B cell (primary cell): ENCODE results near the gene NPAS2. TPM values are rescaled to one million over a fixed set of nuclear protein-coding genes. Genes with fewer than 3 reads are reported as not detected.

Experiments used
- ATAC-seq: fragments of 200-7000 bp; cut with Tn5 transposase; one replicate; pipeline ENCODE4 v1.10.0; 2021; ENCODE audit warnings: low read depth, mild to moderate bottlenecking, moderate number of reproducible peaks, moderate library complexity
- CTCF ChIA-PET: fragments of 350-600 bp; sonication (Branson Sonifier 250); formaldehyde crosslinking; loops from one replicate; lab custom pipeline; 2021; ENCODE audit warnings: antibody characterized with exemption, inconsistent platforms; lab: Charles Lee
- POLR2A ChIA-PET: fragments of 350-600 bp; sonication (Branson Sonifier 250); formaldehyde crosslinking; loops from one replicate; lab custom pipeline; 2021; ENCODE audit warnings: antibody characterized with exemption; lab: Charles Lee
- DNase-seq: peaks from one replicate; pipeline ENCODE4 v3.0.0; 2013
- H2AFZ ChIP-seq: 2 replicates; pipeline ENCODE4 v1.6.1; 2012; ENCODE audit warnings: mild to moderate bottlenecking, low read depth, low read length; ENCODE audit not compliant: insufficient read depth, poor library complexity, severe bottlenecking
- H3K27ac ChIP-seq, 2 donors: 1 replicate in 1 of 2; 2 replicates in 1 of 2; pipeline ENCODE4 v1.5.1; 2012 to 2013; ENCODE audit warnings: low read length in 2 of 2, mild to moderate bottlenecking in 2 of 2, moderate library complexity in 1 of 2
- H3K27me3 ChIP-seq, 4 experiments: fragments of 200-600 bp in 1 of 4; sonication (generic) in 1 of 4; replicated peaks in 1 of 4; 1 replicate in 2 of 4; 2 replicates in 2 of 4; pipeline versions ENCODE4 v1.6.1 to v1.7.0; 2013 to 2016; ENCODE audit warnings: low read length in 3 of 4, mild to moderate bottlenecking in 2 of 4, mixed read lengths in 1 of 4, moderate library complexity in 1 of 4; ENCODE audit not compliant: insufficient read depth in 4 of 4, control insufficient read depth in 3 of 4; ENCODE audit errors: control extremely low read depth in 1 of 4
- H3K36me3 ChIP-seq, 2 experiments: replicated peaks in 1 of 2; 1 replicate in 1 of 2; 2 replicates in 1 of 2; pipeline versions ENCODE4 v1.6.1 to v1.7.1; 2013; ENCODE audit warnings: low read length in 1 of 2; ENCODE audit not compliant: insufficient read depth in 2 of 2, control insufficient read depth in 1 of 2; ENCODE audit errors: control extremely low read depth in 1 of 2, extremely low read depth in 1 of 2
- H3K4me1 ChIP-seq, 2 donors: fragments of 200-600 bp in 1 of 2; sonication (generic) in 1 of 2; 1 replicate in 1 of 2; 2 replicates in 1 of 2; pipeline versions ENCODE4 v1.5.1 to v1.6.1; 2013 to 2017; ENCODE audit warnings: low read length in 2 of 2; ENCODE audit not compliant: control insufficient read depth in 2 of 2, insufficient read depth in 2 of 2
- H3K4me2 ChIP-seq: replicated peaks from 2 replicates; pipeline ENCODE3; 2012; ENCODE audit warnings: mild to moderate bottlenecking, low read depth, low read length; ENCODE audit not compliant: poor library complexity, severe bottlenecking
- H3K4me3 ChIP-seq, 5 experiments: fragments of 200-600 bp in 1 of 5; sonication (generic) in 1 of 5; 1 replicate in 3 of 5; 2 replicates in 2 of 5; pipeline versions ENCODE4 v1.5.1 to v1.7.0; 2011 to 2016; ENCODE audit warnings: low read length in 4 of 5, mild to moderate bottlenecking in 4 of 5, low read depth in 2 of 5, control low read depth in 1 of 5, moderate library complexity in 1 of 5; ENCODE audit not compliant: insufficient read depth in 1 of 5; ENCODE audit errors: control extremely low read depth in 1 of 5, extremely low read depth in 1 of 5
- H3K79me2 ChIP-seq: fragments of 200-600 bp; sonication (generic); one replicate; pipeline ENCODE4 v1.6.0; 2016; ENCODE audit warnings: low read length; ENCODE audit not compliant: control insufficient read depth, insufficient read depth
- H3K9ac ChIP-seq: fragments of 200-600 bp; sonication (generic); 2 replicates; pipeline ENCODE4 v1.6.1; 2017; ENCODE audit warnings: mild to moderate bottlenecking, low read length, moderate library complexity
- H3K9me3 ChIP-seq, 3 donors: one replicate each; pipeline versions ENCODE4 v1.6.1 to v1.7.1; 2013; ENCODE audit warnings: low read length in 2 of 3; ENCODE audit not compliant: control insufficient read depth in 2 of 3, insufficient read depth in 1 of 3; ENCODE audit errors: control extremely low read depth in 1 of 3
- H4K20me1 ChIP-seq: 2 replicates; pipeline ENCODE4 v1.6.0; 2012; ENCODE audit warnings: mild to moderate bottlenecking, low read length; ENCODE audit not compliant: insufficient read depth, control insufficient read depth, poor library complexity, severe bottlenecking
- H3K27ac Mint-ChIP-seq: one replicate; pipeline ENCODE4 v1.8.0; 2021; ENCODE audit warnings: mixed read lengths
- H3K27me3 Mint-ChIP-seq: one replicate; pipeline ENCODE4 v1.8.0; 2021; ENCODE audit warnings: mixed read lengths
- H3K4me1 Mint-ChIP-seq: one replicate; pipeline ENCODE4 v1.8.0; 2021; ENCODE audit warnings: mixed read lengths
- H3K4me3 Mint-ChIP-seq: one replicate; pipeline ENCODE4 v1.8.0; 2021; ENCODE audit warnings: mixed read lengths
- H3K9me3 Mint-ChIP-seq: one replicate; pipeline ENCODE4 v1.8.0; 2022; ENCODE audit warnings: mixed read lengths; ENCODE audit not compliant: insufficient read depth
- CTCF ChIP-seq: fragments of 200-600 bp; IDR thresholded peaks from one replicate; pipeline ENCODE4 v1.8.0; 2022; ENCODE audit warnings: antibody characterized with exemption, mild to moderate bottlenecking
- EZH2 ChIP-seq: IDR thresholded peaks from 2 replicates; pipeline ENCODE4 v1.6.1; 2012; ENCODE audit warnings: borderline replicate concordance, low read depth, mild to moderate bottlenecking, moderate library complexity, low read length; ENCODE audit not compliant: insufficient read depth, poor library complexity, severe bottlenecking
- WGBS: methylation state at CpG from one replicate; pipeline ENCODE4 v1.1.5; 2013; ENCODE audit warnings: missing lambda C conversion rate; ENCODE audit not compliant: insufficient coverage; 5-methylcytosine and 5-hydroxymethylcytosine counted together
- intact Hi-C: fragments of 100-400 bp; cut with micrococcal nuclease; formaldehyde crosslinking; loops from one replicate; pipeline ENCODE4 v1.10.0; 2022
- polyA plus RNA-seq: library from polyadenylated mRNA; depleted of rRNA; stranded (reverse); fragments of >200 nt; gene quantifications from 2 replicates; pipeline ENCODE4 v1.2.3, GENCODE V29; 2012
- total RNA-seq, 2 donors: library from RNA; stranded (reverse); fragments of 120-200 nt in 1 of 2; gene quantifications; 1 replicate in 1 of 2; 2 replicates in 1 of 2; pipeline versions ENCODE4 v1.2.3 to v1.2.4, GENCODE V29; 2013 to 2022

NPAS2 gene
- total and polyA plus RNA-seq, 2 donors (not counting 1 experiment from before 2014, with no cell fraction given): not detected

GRCh38 chr2:100907832-100908231 is 87.9 kb downstream of the NPAS2 start:
- Histone ChIP-seq H3K4me3 (no peak overlapping the region), H3K9ac (no peak overlapping the region), H3K9me3 (no peaks in the 10 kb centered on the region), H2AFZ (no peak overlapping the region), H3K79me2 (no peaks in the 10 kb centered on the region), H3K36me3 (no peaks in the 10 kb centered on the region), H3K27ac (no peak overlapping the region), H4K20me1 (no peaks in the 10 kb centered on the region), H3K4me2 (no peak overlapping the region), H3K4me1 (no peaks in the 10 kb centered on the region), H3K27me3 (peaks cover 0 to 8% (median 0%) of the 10 kb centered on the region in 4 experiments)
- ATAC-seq (no peak), DNase-seq (no peak)
- Mint-ChIP-seq H3K4me3 (no peak overlapping the region), H3K27me3 (peaks cover 42% of the 10 kb centered on the region), H3K27ac (no peak overlapping the region), H3K9me3 (no peaks in the 10 kb centered on the region), H3K4me1 (no peaks in the 10 kb centered on the region)
- POLR2A ChIA-PET: no interaction called here
- no peak for TF ChIP-seq CTCF
- no peak for TF ChIP-seq EZH2
- CTCF ChIA-PET: no interaction called here
- intact Hi-C loops: no loop called here
- 40% methylated on average over 4 of the region's 5 CpGs for WGBS

GRCh38 chr2:100909534-100910081 is 89.7 kb downstream of the NPAS2 start:
- CTCF ChIA-PET: no interaction called here
- H3K36me3 ChIP-seq: no peaks in the 10 kb centered on the region
- H3K27ac ChIP-seq: no peak overlapping the region
- no peaks in the 10 kb centered on the region for H3K79me2 ChIP-seq
- H3K4me2 ChIP-seq: no peak overlapping the region
- WGBS: 74% methylated on average over 5 of the region's 10 CpGs
- Mint-ChIP-seq H3K27me3 (peaks cover 43% of the 10 kb centered on the region), H3K27ac (no peak overlapping the region), H3K4me3 (no peak overlapping the region), H3K4me1 (no peaks in the 10 kb centered on the region), H3K9me3 (no peaks in the 10 kb centered on the region)
- ATAC-seq (no peak), DNase-seq (no peak)
- H3K27me3 ChIP-seq: peaks cover 0 to 17% (median 1%) of the 10 kb centered on the region in 4 experiments
- TF ChIP-seq CTCF (no peak), EZH2 (no peak)
- no peak overlapping the region for H3K4me3 ChIP-seq
- no peak overlapping the region for H2AFZ ChIP-seq
- H3K9me3 ChIP-seq: no peaks in the 10 kb centered on the region
- POLR2A ChIA-PET: no interaction called here
- no peak overlapping the region for H3K9ac ChIP-seq
- no peaks in the 10 kb centered on the region for H4K20me1 ChIP-seq
- no peaks in the 10 kb centered on the region for H3K4me1 ChIP-seq
- intact Hi-C loops: no loop called here
